ENCODE measurements around the gene GRIK3. TPM values are rescaled to one million over a fixed set of nuclear protein-coding genes. Genes with fewer than 3 reads are reported as not detected.

GRIK3 gene
- total RNA-seq, 2 donors from 2014 or later: not detected

- Mint-ChIP-seq H3K36me3 (no peaks in the 10 kb centered on the region), H3K9me3 (no peaks in the 10 kb centered on the region), H3K4me3 (no peak overlapping the region), H3K27ac (no peak overlapping the region), H3K4me1 (ENCODE audit: low read depth in 2 of 2) (no peaks in the 10 kb centered on the region), H3K27me3 (peaks cover 39 to 60% of the 10 kb centered on the region in 2 donors)
- no peak for ATAC-seq
- DNase-seq (ENCODE audit: low spot score): no peak
These were observed 4.1 kb upstream of the GRIK3 start for GRCh38 chr1:37038227-37039093.

GRCh38 chr1:37037690-37038089 is 3.4 kb upstream of the GRIK3 start:
- Mint-ChIP-seq H3K9me3 (no peaks in the 10 kb centered on the region), H3K36me3 (no peaks in the 10 kb centered on the region), H3K4me3 (no peak overlapping the region), H3K4me1 (ENCODE audit: low read depth in 2 of 2) (no peaks in the 10 kb centered on the region), H3K27me3 (peaks cover 37 to 52% of the 10 kb centered on the region in 2 donors), H3K27ac (no peak overlapping the region)
- ATAC-seq (no peak), DNase-seq (ENCODE audit: low spot score) (no peak)

- no peaks in the 10 kb centered on the region for H3K36me3 Mint-ChIP-seq
- peaks cover 43 to 61% of the 10 kb centered on the region in 2 donors for H3K27me3 Mint-ChIP-seq
- H3K9me3 Mint-ChIP-seq: no peaks in the 10 kb centered on the region
- ATAC-seq: no peak
- H3K4me3 Mint-ChIP-seq: no peak overlapping the region
- DNase-seq (ENCODE audit: low spot score): no peak
- no peak overlapping the region for H3K27ac Mint-ChIP-seq
- H3K4me1 Mint-ChIP-seq (ENCODE audit: low read depth in 2 of 2): no peaks in the 10 kb centered on the region
These were observed 2.3 kb upstream of the GRIK3 start for GRCh38 chr1:37036667-37037053.

DNA sequence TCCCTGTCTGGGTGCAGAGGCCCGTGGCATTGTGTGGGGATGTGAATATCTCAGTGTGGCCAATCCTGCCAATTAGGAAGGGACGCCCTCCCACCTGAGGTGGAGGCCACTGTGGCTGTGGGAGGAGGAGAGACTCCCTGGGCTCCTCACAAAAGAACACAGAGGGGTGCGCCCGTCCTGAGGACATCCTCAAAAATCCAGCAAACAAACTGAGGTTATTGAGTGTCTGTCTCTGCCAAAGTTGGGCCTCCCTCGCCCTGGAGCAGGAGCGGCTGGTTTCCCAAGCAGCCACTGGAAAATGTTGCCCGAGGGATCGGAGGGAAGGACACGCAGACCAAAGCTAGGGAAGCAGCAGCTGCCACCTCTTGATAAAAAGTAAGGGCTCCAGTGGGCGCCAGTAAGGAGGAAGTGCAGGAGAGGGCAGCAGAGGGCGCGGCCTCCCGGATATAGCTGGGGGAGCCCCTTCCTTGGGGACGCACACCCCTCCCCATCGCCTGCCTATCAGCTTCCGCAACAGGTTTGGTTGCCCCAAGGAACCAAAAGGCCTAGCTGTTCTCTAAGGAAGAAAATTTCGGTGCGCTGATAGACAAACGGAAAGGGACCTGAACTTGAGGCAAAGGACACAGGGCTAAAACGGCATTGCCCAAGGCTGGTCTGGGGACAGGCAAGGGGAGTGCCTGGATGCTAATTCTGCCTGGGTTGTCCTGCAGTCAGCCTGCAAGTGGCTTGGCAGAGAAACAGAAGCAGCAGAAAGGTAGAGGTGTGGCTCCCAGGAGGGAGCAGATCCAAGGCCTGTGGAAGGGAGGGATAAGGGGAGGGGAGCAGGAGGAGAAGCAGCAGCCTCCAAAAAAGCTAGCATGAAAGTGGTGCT is 1.7 kb upstream of the GRIK3 start:
- Mint-ChIP-seq H3K4me3 (no peak overlapping the region), H3K27me3 (peaks cover 47 to 65% of the 10 kb centered on the region in 2 donors), H3K4me1 (ENCODE audit: low read depth in 2 of 2) (no peaks in the 10 kb centered on the region), H3K9me3 (no peaks in the 10 kb centered on the region), H3K36me3 (no peaks in the 10 kb centered on the region), H3K27ac (no peak overlapping the region)
- no peak for ATAC-seq
- DNase-seq (ENCODE audit: low spot score): no peak

GRCh38 chr1:37035014-37035691 is 838 bp upstream of the GRIK3 start:
- Mint-ChIP-seq H3K27ac (no peak overlapping the region), H3K4me3 (no peak overlapping the region), H3K36me3 (no peaks in the 10 kb centered on the region), H3K9me3 (no peaks in the 10 kb centered on the region), H3K4me1 (ENCODE audit: low read depth in 2 of 2) (no peaks in the 10 kb centered on the region), H3K27me3 (peaks cover 46 to 65% of the 10 kb centered on the region in 2 donors)
- DNase-seq (ENCODE audit: low spot score) (no peak), ATAC-seq (no peak)

- H3K9me3 Mint-ChIP-seq: no peaks in the 10 kb centered on the region
These were observed 787 bp downstream of the GRIK3 start for GRCh38 chr1:37033355-37034101.

DNA sequence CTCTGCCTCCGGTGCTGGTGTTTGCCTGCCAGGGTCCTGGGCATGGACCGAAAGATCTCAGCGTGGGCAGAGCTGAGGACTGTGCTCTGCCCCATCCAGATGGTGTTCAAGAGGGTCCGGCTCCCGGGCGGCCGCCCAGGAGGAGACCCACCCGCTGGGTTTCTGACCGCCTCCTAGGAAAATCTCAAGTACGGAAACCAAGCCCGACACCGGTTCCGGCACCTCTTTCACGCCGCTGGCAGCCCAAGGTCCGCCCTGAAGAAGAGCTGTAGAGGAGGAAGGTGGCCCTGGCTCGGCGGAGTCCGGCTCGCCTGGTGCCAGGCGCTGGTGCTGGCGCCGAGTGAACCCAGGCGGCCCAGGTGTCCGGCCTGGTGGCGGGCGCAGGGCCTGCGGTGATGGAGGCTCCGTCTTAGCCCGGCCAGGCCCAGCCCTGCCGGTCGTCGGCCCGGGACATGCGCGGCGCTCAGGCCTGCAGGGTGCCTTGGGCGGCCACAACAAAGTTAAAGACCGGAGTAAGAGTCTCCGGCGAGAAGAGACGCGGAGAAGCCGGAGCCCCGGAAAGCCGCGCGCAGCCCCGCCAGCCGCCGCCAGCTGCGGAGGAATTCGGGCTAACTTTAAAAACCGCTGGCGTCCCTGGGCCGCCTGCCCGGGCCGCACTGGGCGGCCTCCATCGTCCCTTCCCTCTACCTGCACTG is 1.5 kb downstream of the GRIK3 start:
- Mint-ChIP-seq H3K9me3 (no peaks in the 10 kb centered on the region), H3K27ac (no peak overlapping the region), H3K4me3 (no peak overlapping the region), H3K4me1 (ENCODE audit: low read depth in 2 of 2) (no peaks in the 10 kb centered on the region), H3K36me3 (no peaks in the 10 kb centered on the region), H3K27me3 (peaks cover 44 to 58% of the 10 kb centered on the region in 2 donors)
- ATAC-seq: no peak
- no peak for DNase-seq (ENCODE audit: low spot score)

More at GRCh38 chr1:37033355-37034101, 787 bp downstream of the GRIK3 start:
- DNase-seq (ENCODE audit: low spot score) (no peak), ATAC-seq (no peak)
- Mint-ChIP-seq H3K36me3 (no peaks in the 10 kb centered on the region), H3K27ac (no peak overlapping the region), H3K27me3 (peaks cover 40 to 54% of the 10 kb centered on the region in 2 donors), H3K4me1 (ENCODE audit: low read depth in 2 of 2) (no peaks in the 10 kb centered on the region), H3K4me3 (no peak overlapping the region)

DNA sequence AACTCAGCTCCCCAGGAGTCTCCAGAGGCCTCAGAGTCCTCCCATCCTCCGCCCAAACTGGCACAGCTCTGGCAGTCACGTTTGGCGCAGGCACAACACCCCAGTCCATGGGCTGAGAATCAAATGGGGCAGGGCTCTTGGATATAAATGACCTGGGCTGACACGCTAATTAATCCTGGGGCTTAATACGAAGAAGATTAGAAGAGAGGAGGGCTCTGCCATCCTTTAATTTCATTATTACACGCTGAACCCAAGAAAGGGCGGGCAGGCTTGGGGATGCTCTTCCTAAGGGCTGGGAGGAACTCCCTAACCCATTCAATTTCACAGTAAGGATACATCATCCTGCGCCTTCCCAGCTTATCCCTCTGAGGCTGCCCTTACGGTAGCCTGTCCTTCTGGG is 2.4 kb downstream of the GRIK3 start:
- ATAC-seq (no peak), DNase-seq (ENCODE audit: low spot score) (no peak)
- Mint-ChIP-seq H3K4me3 (no peak overlapping the region), H3K27ac (no peak overlapping the region), H3K36me3 (no peaks in the 10 kb centered on the region), H3K27me3 (peaks cover 45 to 53% of the 10 kb centered on the region in 2 donors), H3K9me3 (no peaks in the 10 kb centered on the region), H3K4me1 (ENCODE audit: low read depth in 2 of 2) (no peaks in the 10 kb centered on the region)

- Mint-ChIP-seq H3K27ac (no peak overlapping the region), H3K27me3 (peaks cover 46 to 49% of the 10 kb centered on the region in 2 donors), H3K4me1 (ENCODE audit: low read depth in 2 of 2) (no peaks in the 10 kb centered on the region), H3K9me3 (no peaks in the 10 kb centered on the region), H3K36me3 (no peaks in the 10 kb centered on the region), H3K4me3 (no peak overlapping the region)
- DNase-seq (ENCODE audit: low spot score): no peak
- no peak for ATAC-seq
These were observed 2.9 kb downstream of the GRIK3 start for GRCh38 chr1:37031429-37031828.

DNA sequence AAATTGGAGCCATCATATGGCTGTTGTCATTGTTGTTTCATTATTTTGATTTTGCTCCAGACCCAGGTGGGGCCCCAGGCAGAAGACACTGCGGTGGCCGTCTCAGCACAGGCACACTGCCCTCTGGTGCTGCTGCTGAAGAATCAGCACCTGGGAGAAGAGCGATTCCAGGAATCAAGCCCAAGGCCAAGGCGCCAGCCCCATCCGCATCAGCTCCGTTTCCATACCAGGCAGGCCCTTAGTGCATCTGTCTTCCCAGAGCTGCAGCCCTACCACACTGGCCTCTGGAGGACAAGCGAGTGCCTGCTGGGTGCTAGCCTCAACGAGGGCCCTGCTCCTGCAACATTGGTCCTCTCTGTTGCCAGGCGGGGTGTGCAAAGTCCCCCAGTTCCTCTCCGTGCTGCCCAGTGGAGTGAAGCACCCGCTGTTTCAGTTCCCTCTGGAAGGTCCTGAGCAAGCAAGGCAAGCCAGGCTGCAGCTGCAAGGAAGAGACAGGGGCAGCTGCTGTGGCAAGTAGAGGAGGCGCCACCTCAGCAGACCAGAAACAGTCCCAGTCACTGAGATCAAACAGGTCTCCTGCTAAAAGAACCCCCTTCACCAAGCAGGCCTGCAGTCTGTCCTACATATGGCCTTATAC is 5.2 kb downstream of the GRIK3 start:
- no peak for DNase-seq (ENCODE audit: low spot score)
- ATAC-seq: no peak
- peaks cover 34 to 39% of the 10 kb centered on the region in 2 donors for H3K27me3 Mint-ChIP-seq
- H3K27ac Mint-ChIP-seq: no peak overlapping the region
- no peaks in the 10 kb centered on the region for H3K9me3 Mint-ChIP-seq
- no peak overlapping the region for H3K4me3 Mint-ChIP-seq
- no peaks in the 10 kb centered on the region for H3K4me1 Mint-ChIP-seq (ENCODE audit: low read depth in 2 of 2)
- H3K36me3 Mint-ChIP-seq: no peaks in the 10 kb centered on the region

DNA sequence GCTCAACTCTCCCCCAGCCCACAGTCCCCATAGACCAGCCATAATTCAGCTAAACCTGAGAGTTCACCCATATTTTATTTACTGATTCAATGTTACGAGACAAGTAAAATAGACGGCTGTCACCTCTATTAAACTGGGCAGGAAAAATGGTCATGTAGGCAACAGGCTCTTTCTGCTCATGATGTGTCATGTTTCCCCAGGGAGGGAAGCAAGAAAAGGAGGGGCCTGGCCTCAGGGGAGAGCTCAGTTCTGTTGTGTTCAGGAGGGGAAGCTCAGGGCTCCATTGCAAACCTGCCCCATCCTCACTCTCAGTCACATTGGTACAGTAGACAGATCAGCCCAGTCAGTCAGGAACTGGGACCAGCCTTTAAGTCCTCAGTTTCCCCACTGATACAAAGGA is 12.8 kb downstream of the GRIK3 start:
- Mint-ChIP-seq H3K36me3 (no peaks in the 10 kb centered on the region), H3K27ac (no peak overlapping the region), H3K4me3 (no peak overlapping the region), H3K27me3 (peaks cover 25 to 36% of the 10 kb centered on the region in 2 donors), H3K9me3 (no peaks in the 10 kb centered on the region), H3K4me1 (ENCODE audit: low read depth in 2 of 2) (no peaks in the 10 kb centered on the region)
- ATAC-seq (no peak), DNase-seq (ENCODE audit: low spot score) (no peak)

GRCh38 chr1:37020653-37021277 is 13.6 kb downstream of the GRIK3 start:
- H3K4me1 Mint-ChIP-seq (ENCODE audit: low read depth in 2 of 2): no peaks in the 10 kb centered on the region
- DNase-seq (ENCODE audit: low spot score) (no peak), ATAC-seq (no peak)
- peaks cover 25 to 34% of the 10 kb centered on the region in 2 donors for H3K27me3 Mint-ChIP-seq
- no peak overlapping the region for H3K27ac Mint-ChIP-seq
- H3K9me3 Mint-ChIP-seq: no peaks in the 10 kb centered on the region
- H3K4me3 Mint-ChIP-seq: no peak overlapping the region
- H3K36me3 Mint-ChIP-seq: no peaks in the 10 kb centered on the region
